RWPE1 (cell line): ENCODE measurements around the gene SHISA7.
A peak's percentile ranks its signal among the peaks of the same experiment; 100 is the strongest.

Experiments used
- CTCF ChIA-PET: fragments of 350-600 bp; sonication (Branson Sonifier 250); formaldehyde crosslinking; extraction: SDS; loops from one replicate; lab custom pipeline; 2021; lab: Yijun Ruan, JAX
- POLR2A ChIA-PET: fragments of 400-600 bp; formaldehyde crosslinking; extraction: SDS; loops from one replicate; lab custom pipeline; 2020; ENCODE audit warnings: antibody characterized with exemption; ENCODE audit not compliant: low non-redundant PET; lab: Yijun Ruan, JAX
- DNase-seq: peaks from one replicate; pipeline ENCODE4 v3.0.0; 2012; ENCODE audit warnings: low spot score
- H3K27ac ChIP-seq: fragments of 450-650 bp; 2 replicates; pipeline ENCODE4 v1.5.1; 2017
- TF ChIP-seq, protein P1 (sequence below): fragments of 450-650 bp; conservative IDR thresholded peaks from 2 replicates; pipeline ENCODE4 v1.5.1; 2017; ENCODE audit warnings: low read depth, mild to moderate bottlenecking

SHISA7 gene

DNA sequence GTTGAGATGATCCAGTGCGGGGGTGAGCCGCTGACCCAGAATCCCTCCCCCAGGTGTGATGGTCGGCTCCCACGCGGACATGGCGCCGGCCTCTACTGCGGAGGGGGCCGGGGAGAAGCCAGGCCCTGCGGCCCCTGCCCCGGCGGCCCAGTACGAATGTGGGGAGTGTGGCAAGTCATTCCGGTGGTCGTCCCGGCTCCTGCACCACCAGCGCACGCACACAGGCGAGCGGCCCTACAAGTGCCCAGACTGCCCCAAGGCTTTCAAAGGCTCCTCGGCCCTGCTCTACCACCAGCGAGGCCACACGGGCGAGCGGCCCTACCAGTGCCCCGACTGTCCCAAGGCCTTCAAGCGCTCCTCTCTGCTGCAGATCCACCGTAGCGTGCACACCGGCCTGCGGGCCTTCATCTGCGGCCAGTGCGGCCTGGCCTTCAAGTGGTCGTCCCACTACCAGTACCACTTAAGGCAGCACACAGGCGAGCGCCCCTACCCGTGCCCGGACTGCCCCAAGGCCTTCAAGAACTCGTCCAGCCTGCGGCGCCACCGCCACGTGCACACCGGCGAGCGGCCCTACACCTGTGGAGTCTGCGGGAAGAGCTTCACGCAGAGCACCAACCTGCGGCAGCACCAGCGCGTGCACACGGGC, 38.2 kb upstream of the SHISA7 start:
- TF ChIP-seq, protein P1, sequence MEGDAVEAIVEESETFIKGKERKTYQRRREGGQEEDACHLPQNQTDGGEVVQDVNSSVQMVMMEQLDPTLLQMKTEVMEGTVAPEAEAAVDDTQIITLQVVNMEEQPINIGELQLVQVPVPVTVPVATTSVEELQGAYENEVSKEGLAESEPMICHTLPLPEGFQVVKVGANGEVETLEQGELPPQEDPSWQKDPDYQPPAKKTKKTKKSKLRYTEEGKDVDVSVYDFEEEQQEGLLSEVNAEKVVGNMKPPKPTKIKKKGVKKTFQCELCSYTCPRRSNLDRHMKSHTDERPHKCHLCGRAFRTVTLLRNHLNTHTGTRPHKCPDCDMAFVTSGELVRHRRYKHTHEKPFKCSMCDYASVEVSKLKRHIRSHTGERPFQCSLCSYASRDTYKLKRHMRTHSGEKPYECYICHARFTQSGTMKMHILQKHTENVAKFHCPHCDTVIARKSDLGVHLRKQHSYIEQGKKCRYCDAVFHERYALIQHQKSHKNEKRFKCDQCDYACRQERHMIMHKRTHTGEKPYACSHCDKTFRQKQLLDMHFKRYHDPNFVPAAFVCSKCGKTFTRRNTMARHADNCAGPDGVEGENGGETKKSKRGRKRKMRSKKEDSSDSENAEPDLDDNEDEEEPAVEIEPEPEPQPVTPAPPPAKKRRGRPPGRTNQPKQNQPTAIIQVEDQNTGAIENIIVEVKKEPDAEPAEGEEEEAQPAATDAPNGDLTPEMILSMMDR = no peak
- CTCF ChIA-PET = no interaction called here
- H3K27ac ChIP-seq = peak overlapping the region; percentile 91
- POLR2A ChIA-PET = no interaction called here
- no peak for DNase-seq

DNA sequence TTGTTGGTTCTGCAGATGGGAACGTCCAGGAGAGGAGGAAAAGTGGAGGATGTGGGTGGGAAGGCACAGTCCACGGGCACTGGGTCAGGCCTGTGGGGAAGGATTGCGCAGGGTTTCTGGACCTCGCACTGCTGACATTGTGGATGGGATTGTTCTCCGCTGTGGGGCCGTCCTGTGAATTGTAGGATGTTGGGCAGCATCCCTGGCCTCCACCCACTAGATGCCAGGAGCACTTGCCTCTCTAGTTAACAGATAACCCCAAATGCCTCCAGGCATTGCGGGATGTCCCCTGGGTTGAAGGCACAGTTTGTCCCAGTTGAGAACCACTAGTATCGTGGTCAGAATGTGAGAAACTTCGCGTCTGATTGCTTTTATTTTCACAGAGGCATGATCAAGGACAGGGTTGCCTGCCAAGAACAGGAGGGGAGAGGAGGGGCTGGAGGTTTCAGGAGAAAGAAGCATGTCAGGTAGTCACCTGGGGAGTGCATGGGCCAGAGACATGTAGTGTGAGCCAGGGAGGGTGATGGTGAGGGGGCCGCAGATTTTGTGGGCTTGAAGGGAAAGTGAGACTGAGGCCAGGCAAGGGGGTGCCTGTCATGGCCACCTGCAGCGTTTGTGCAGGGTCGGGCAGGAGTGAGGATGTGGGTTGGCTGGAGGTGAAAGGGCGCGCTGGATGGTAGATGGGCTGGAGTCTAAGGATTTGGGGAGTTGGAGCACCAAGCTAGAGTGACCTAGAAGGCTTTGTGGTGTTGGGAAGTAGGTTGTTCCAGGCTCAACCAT, 36.5 kb upstream of the SHISA7 start:
- CTCF ChIA-PET = interaction anchor here (0.6 to 0.9 kb wide), 2 partner anchors 13 to 46 kb away, joined by 3 to 6 read pairs; no protein-coding TSS in a partner anchor
- TF ChIP-seq, protein P1 = no peak

DNA sequence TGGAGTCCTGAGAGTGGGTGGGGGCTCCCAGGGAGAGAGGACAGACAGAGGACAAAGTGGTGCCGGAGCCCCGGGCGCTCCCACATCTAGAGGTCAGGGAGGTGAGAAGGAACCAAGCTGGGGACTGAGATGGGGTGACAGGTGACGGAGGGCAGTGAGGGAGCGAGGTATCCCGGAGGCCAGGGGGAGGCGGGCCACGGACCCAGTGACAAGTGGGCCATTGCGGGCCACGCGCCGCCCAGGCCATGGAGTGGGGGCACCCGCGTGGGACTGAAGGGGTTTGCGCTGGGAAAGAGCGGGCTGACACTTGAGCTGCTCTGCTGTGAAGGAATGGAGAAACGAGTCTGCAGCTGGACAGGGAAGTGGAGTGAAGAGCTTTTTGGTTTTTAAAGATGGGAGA, 35.9 kb upstream of the SHISA7 start:
- TF ChIP-seq, protein P1 = no peak
- peak overlapping the region; percentile 91 for H3K27ac ChIP-seq
- no peak for DNase-seq
- POLR2A ChIA-PET = interaction anchor here (0.7 to 1.2 kb wide), 2 partner anchors 72 to 92 kb away, joined by 3 read pairs; no protein-coding TSS in a partner anchor
- CTCF ChIA-PET = interaction anchor here (0.6 to 1.2 kb wide), 3 partner anchors 11 to 47 kb away, joined by 3 to 6 read pairs (median 5); no protein-coding TSS in a partner anchor

More for the DNA sequence above, 36.5 kb upstream of the SHISA7 start:
- POLR2A ChIA-PET = interaction anchor here (0.7 to 1.2 kb wide), 2 partner anchors 73 to 92 kb away, joined by 3 read pairs; no protein-coding TSS in a partner anchor
- H3K27ac ChIP-seq = peak overlapping the region; percentile 91
- DNase-seq = no peak

DNA sequence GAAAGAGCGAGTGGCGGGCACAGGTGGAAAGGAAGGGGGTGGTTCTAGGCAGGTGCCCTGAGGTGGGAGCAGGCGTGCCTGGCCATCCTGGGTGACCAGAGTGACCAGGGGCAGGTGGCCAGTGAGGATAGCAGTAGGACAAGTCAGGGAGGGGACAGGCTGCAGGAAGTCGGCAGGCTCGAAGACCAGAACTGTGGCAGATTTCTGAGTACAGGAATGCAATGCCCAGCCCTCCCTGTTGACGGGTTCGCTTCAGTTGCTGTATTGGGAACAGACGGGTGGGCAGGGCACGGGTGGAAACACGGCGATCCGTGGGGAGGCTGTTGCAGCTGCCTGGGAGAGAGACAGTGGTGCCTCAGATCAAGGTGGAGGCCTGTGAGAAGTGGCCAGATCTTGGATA, 35.3 kb upstream of the SHISA7 start:
- TF ChIP-seq, protein P1 = no peak
- POLR2A ChIA-PET = interaction anchor here (0.6 to 1.2 kb wide), 2 partner anchors 26 to 91 kb away, joined by 3 read pairs; no protein-coding TSS in a partner anchor
- H3K27ac ChIP-seq = peak overlapping the region; percentile 91
- CTCF ChIA-PET = interaction anchor here (0.9 to 1.2 kb wide), 2 partner anchors 11 to 47 kb away, joined by 5 to 6 read pairs; no protein-coding TSS in a partner anchor
- no peak for DNase-seq

DNA sequence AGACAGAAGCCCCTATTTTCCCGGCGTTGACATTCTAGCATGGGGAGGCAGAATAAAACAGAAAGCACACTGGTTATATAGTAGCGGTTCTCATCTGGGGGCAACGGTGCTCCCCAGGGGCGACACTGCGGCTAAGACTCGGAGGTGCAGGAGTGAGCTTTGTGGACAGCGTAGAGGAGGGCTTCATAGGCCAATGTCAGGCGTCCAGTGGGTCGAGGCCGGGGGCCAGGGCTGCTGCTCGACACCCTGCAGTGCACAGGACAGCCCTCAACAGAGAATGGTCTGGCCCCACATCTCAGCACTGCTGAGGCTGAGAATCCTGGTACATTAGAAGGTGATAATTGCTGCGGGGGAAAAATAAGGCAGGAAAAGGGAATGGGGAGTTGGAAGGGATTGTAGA, 34.8 kb upstream of the SHISA7 start:
- TF ChIP-seq, protein P1 = no peak
- POLR2A ChIA-PET = interaction anchor here (0.6 kb wide), 1 partner anchor 26 kb away, joined by 3 read pairs; no protein-coding TSS in a partner anchor

More for the DNA sequence above, 34.8 kb upstream of the SHISA7 start:
- CTCF ChIA-PET = interaction anchor here (1.2 kb wide), 1 partner anchor 10 kb away, joined by 5 read pairs; no protein-coding TSS in a partner anchor
- no peak for DNase-seq
- H3K27ac ChIP-seq = peak overlapping the region; percentile 91
